OCI-LY1 (cell line): ENCODE results near the gene SPTLC2.

Experiments
- H2AFZ ChIP-seq: fragments of 200-600 bp; sonication (generic), shearing (Covaris generic); 2 replicates; pipeline ENCODE4 v1.6.0; 2014; ENCODE audit warnings: antibody characterized with exemption, mild to moderate bottlenecking, low read length
- H3F3A ChIP-seq: fragments of 200-600 bp; sonication (generic), shearing (Covaris generic); 2 replicates; pipeline ENCODE4 v1.6.0; 2014; ENCODE audit warnings: mild to moderate bottlenecking, antibody characterized with exemption, low read length, moderate library complexity; ENCODE audit not compliant: insufficient read depth
- H3K27ac ChIP-seq: fragments of 200-600 bp; sonication (generic); 2 replicates; pipeline ENCODE4 v1.5.1; 2014; ENCODE audit warnings: low read length, mixed run types, mild to moderate bottlenecking, low read depth; ENCODE audit not compliant: poor library complexity, severe bottlenecking
- H3K27me3 ChIP-seq: fragments of 200-600 bp; sonication (generic); 2 replicates; pipeline ENCODE4 v1.6.0; 2014; ENCODE audit warnings: antibody characterized with exemption, mild to moderate bottlenecking, low read length, moderate library complexity; ENCODE audit not compliant: insufficient read depth
- H3K36me3 ChIP-seq: fragments of 200-600 bp; sonication (generic); 2 replicates; pipeline ENCODE4 v1.6.1; 2014; ENCODE audit warnings: mild to moderate bottlenecking, antibody characterized with exemption, low read length, moderate library complexity, mixed read lengths; ENCODE audit not compliant: insufficient read depth
- H3K4me1 ChIP-seq: fragments of 200-600 bp; sonication (generic); 2 replicates; pipeline ENCODE4 v1.5.1; 2014; ENCODE audit warnings: mild to moderate bottlenecking, low read length, moderate library complexity; ENCODE audit not compliant: insufficient read depth, severe bottlenecking
- H3K4me2 ChIP-seq: fragments of 200-600 bp; sonication (generic), shearing (Covaris generic); 2 replicates; pipeline ENCODE4 v1.6.1; 2014; ENCODE audit warnings: low read length
- H3K4me3 ChIP-seq: fragments of 200-600 bp; sonication (generic); 2 replicates; pipeline ENCODE4 v1.5.1; 2014; ENCODE audit warnings: low read length, low read depth, mild to moderate bottlenecking, mixed read lengths; ENCODE audit not compliant: poor library complexity, severe bottlenecking
- H3K79me2 ChIP-seq: fragments of 200-600 bp; shearing (Covaris generic); 2 replicates; pipeline ENCODE4 v1.6.1; 2016; ENCODE audit warnings: mixed run types, low read length, mixed read lengths; ENCODE audit not compliant: insufficient read depth
- H3K9ac ChIP-seq: fragments of 200-600 bp; sonication (generic), shearing (Covaris generic); 2 replicates; pipeline ENCODE4 v1.6.1; 2014; ENCODE audit warnings: mild to moderate bottlenecking, low read length, mixed read lengths
- H3K9me2 ChIP-seq: fragments of 200-600 bp; sonication (generic), shearing (Covaris generic); 2 replicates; pipeline ENCODE4 v1.6.1; 2014; ENCODE audit warnings: low read depth, mild to moderate bottlenecking, low read length, mixed read lengths
- H3K9me3 ChIP-seq: fragments of 200-600 bp; shearing (Covaris generic); 2 replicates; pipeline ENCODE4 v1.6.1; 2014; ENCODE audit warnings: low read length, mixed read lengths
- H4K20me1 ChIP-seq: fragments of 200-600 bp; sonication (generic), shearing (Covaris generic); 2 replicates; pipeline ENCODE4 v1.6.0; 2016; ENCODE audit warnings: mild to moderate bottlenecking, low read length; ENCODE audit not compliant: insufficient read depth
- CTCF ChIP-seq: fragments of 200-600 bp; sonication (generic), shearing (Covaris generic); IDR thresholded peaks from 2 replicates; pipeline ENCODE4 v1.5.1; 2017; ENCODE audit warnings: mild to moderate bottlenecking, antibody characterized with exemption, low read length, moderate library complexity, mixed read lengths
- EZH2 ChIP-seq: fragments of 200-600 bp; sonication (generic), shearing (Covaris generic); IDR thresholded peaks from 2 replicates; pipeline ENCODE4 v1.8.0; 2017; ENCODE audit warnings: borderline replicate concordance, mixed run types, mild to moderate bottlenecking, antibody characterized with exemption, low read length, moderate library complexity, mixed read lengths

SPTLC2 gene

GRCh38 chr14:77459072-77459723, 157.2 kb downstream of the SPTLC2 start:
- Histone ChIP-seq H3K4me3 (peak overlapping the region; percentile 86), H3F3A (no peaks in the 10 kb centered on the region), H3K9me2 (no peaks in the 10 kb centered on the region), H3K36me3 (peaks cover 51% of the 10 kb centered on the region), H3K79me2 (peaks cover 38% of the 10 kb centered on the region), H3K9me3 (no peaks in the 10 kb centered on the region), H3K27ac (peak overlapping the region; percentile 57), H3K4me1 (peaks cover 31% of the 10 kb centered on the region), H3K27me3 (no peaks in the 10 kb centered on the region), H2AFZ (no peak overlapping the region), H3K4me2 (peak overlapping the region; percentile 86), H4K20me1 (no peaks in the 10 kb centered on the region), H3K9ac (peak overlapping the region; percentile 77)
- peak; percentile 81 for TF ChIP-seq CTCF
- no peak for TF ChIP-seq EZH2

- H3F3A ChIP-seq, result no peaks in the 10 kb centered on the region
These were observed 158.0 kb downstream of the SPTLC2 start for GRCh38 chr14:77458249-77458950.

GRCh38 chr14:77457522-77458248, 158.8 kb downstream of the SPTLC2 start, which contains the start of the genes AHSA1 and VIPAS39:
Gene AHSA1, plus strand, starts transcription at chr14:77458093. Its CDS starts 97 bp downstream, at chr14:77458190.
Gene VIPAS39, minus strand, starts transcription at chr14:77457601. Its CDS starts 3,499 bp downstream, at chr14:77454102.
- H3K4me2 ChIP-seq, result peak within 1 kb of the TSS; percentile 86
- H3K9ac ChIP-seq, result peak within 1 kb of the TSS; percentile 77
- peak within 1 kb of the TSS; percentile 57 for H3K27ac ChIP-seq
- H3K9me2 ChIP-seq, result no peaks in the 10 kb centered on the region
- peak within 1 kb of the TSS; percentile 86 for H3K4me3 ChIP-seq
- peaks cover 43% of the 10 kb centered on the region for H3K36me3 ChIP-seq
- no peaks in the 10 kb centered on the region for H4K20me1 ChIP-seq
- no peaks in the 10 kb centered on the region for H3F3A ChIP-seq
- no peak within 1 kb of the TSS for H2AFZ ChIP-seq
- H3K79me2 ChIP-seq, result peaks cover 38% of the 10 kb centered on the region
- TF ChIP-seq EZH2 (no peak), CTCF (no peak)
- no peaks in the 10 kb centered on the region for H3K27me3 ChIP-seq
- no peaks in the 10 kb centered on the region for H3K9me3 ChIP-seq
- H3K4me1 ChIP-seq, result peaks cover 31% of the 10 kb centered on the region

More at GRCh38 chr14:77458249-77458950, 158.0 kb downstream of the SPTLC2 start:
- Histone ChIP-seq H3K9me2 (no peaks in the 10 kb centered on the region), H3K79me2 (peaks cover 38% of the 10 kb centered on the region), H4K20me1 (no peaks in the 10 kb centered on the region), H3K9me3 (no peaks in the 10 kb centered on the region), H3K4me1 (peaks cover 31% of the 10 kb centered on the region), H3K27me3 (no peaks in the 10 kb centered on the region), H3K4me3 (peak overlapping the region; percentile 86), H3K36me3 (peaks cover 44% of the 10 kb centered on the region), H3K9ac (peak overlapping the region; percentile 77), H3K27ac (peak overlapping the region; percentile 57), H3K4me2 (peak overlapping the region; percentile 86), H2AFZ (no peak overlapping the region)
- TF ChIP-seq CTCF (no peak), EZH2 (no peak)
